EL (cell line): ENCODE results near the gene LBX1.
A peak's percentile ranks its signal among the peaks of the same experiment; 100 is the strongest.

Experiments
- DNase-seq: peaks from one replicate; pipeline ENCODE4 v3.0.0-alpha.2; 2016

Gene LBX1

GRCh38 chr10:101229266-101230182 lies at the start of gene LBX1:
Gene LBX1 (minus strand): TSS chr10:101229463. CDS start chr10:101228815, 648 bp downstream.
- DNase-seq: no peak

- DNase-seq: no peak
Observed at GRCh38 chr10:101273741-101274140, 44.5 kb upstream of the LBX1 start.

GRCh38 chr10:101273330-101273729 lies 44.1 kb upstream of the LBX1 start:
- DNase-seq: no peak

- DNase-seq: peak; percentile 73
Observed at GRCh38 chr10:101272229-101272868, 43.1 kb upstream of the LBX1 start.

GRCh38 chr10:101270763-101271162 lies 41.5 kb upstream of the LBX1 start:
- no peak for DNase-seq

GRCh38 chr10:101267776-101268175 lies 38.5 kb upstream of the LBX1 start:
- DNase-seq: no peak

- no peak for DNase-seq
Observed at GRCh38 chr10:101267290-101267680, 38.0 kb upstream of the LBX1 start.

GRCh38 chr10:101266381-101267289 lies 37.4 kb upstream of the LBX1 start:
- DNase-seq: no peak

GRCh38 chr10:101263150-101263752 lies 34.0 kb upstream of the LBX1 start:
- DNase-seq: no peak

- DNase-seq: no peak
Observed at GRCh38 chr10:101262147-101262546, 32.9 kb upstream of the LBX1 start.

GRCh38 chr10:101261702-101262101 lies 32.4 kb upstream of the LBX1 start:
- no peak for DNase-seq

- DNase-seq: no peak
Observed at GRCh38 chr10:101260764-101261481, 31.7 kb upstream of the LBX1 start.

- no peak for DNase-seq
Observed at GRCh38 chr10:101258179-101258885, 29.1 kb upstream of the LBX1 start.

- no peak for DNase-seq
Observed at GRCh38 chr10:101257491-101257890, 28.2 kb upstream of the LBX1 start.

- DNase-seq: no peak
Observed at GRCh38 chr10:101257084-101257483, 27.8 kb upstream of the LBX1 start.

- no peak for DNase-seq
Observed at GRCh38 chr10:101256387-101256786, 27.1 kb upstream of the LBX1 start.

GRCh38 chr10:101250136-101250535 lies 20.9 kb upstream of the LBX1 start:
- DNase-seq: no peak

GRCh38 chr10:101249171-101249581 lies 19.9 kb upstream of the LBX1 start:
- DNase-seq: no peak

GRCh38 chr10:101246639-101247038 lies 17.4 kb upstream of the LBX1 start:
- DNase-seq: no peak

- DNase-seq: peak; percentile 47
Observed at GRCh38 chr10:101244321-101245050, 15.2 kb upstream of the LBX1 start.
